GM18519 (cell line): ENCODE data around the gene ZDHHC12.
"Not testable (repeated sequence)": the region's sequence is repeated elsewhere in the genome, so short reads cannot be mapped to it uniquely, and the experiment has no call there.

Source experiments
- ATAC-seq: cut with Tn5 transposase; IDR thresholded peaks from one replicate; pipeline ENCODE4 v1.9.1; 2021; ENCODE audit warnings: mild to moderate bottlenecking, moderate library complexity; ENCODE audit not compliant: unreplicated experiment, low FRiP score

Gene ZDHHC12

DNA sequence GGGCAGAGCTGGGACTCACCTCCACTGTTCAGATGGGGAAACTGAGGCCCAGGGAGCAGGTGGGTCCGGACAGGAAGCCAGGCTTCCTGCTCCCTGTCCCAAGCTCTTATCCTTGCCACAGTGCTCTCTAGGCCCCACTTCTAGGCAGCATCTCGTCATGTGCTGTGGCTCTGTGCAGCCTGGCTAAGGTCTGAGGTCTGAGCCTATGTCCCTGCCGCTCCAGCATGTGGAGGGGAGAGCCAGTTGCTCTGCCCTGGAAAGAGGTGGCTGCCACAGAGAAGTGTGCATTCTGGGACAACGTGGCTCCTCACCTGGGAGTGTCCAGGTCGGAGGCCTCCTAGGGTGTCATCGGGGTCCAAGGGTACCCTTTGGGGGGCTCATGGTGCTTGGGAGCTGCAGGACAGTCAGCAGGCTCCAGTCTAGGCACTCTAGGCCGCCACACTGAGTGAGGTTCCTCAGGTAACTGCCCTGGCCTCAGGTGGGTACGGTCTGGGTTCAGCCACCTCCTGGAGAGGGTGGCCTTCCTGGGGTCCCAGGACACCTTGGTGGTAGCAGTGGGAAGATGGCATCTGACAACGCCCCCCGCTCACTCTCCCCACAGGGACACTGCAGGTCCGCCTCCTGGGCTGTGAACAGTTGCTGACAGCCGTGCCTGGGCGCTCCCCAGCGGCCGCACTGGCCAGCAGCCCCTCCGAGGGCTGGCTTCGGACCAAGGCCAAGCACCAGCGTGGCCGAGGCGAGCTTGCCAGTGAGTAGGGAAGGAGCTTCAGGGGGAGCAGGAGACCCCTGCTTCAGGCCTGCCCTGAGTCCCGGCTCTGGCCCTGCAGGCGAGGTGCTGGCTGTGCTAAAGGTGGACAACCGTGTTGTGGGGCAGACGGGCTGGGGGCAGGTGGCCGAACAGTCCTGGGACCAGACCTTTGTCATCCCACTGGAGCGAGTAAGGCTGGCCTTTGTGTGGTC is 11.2 kb downstream of the ZDHHC12 start:
- ATAC-seq: no peak

DNA sequence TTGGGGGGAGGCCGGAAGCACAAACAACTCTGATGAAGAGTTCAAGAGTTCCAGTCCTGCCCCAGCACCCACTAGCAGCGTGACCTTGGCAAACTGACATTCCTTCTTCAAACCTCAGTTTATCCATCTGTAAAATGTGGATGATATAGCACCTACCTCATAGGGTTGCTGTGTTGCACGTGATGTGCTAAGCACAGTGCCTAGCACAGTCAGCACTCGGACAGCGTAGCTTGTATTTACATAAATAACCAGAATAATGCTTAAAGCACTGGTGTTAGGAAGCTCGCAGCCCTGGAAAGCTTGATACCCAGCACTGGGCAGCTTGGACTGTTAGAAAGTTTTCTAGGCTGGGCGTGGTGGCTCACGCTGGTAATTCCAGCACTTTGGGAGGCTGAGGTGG is 16.5 kb downstream of the ZDHHC12 start:
- ATAC-seq: no peak

- no peak for ATAC-seq
These were observed 17.1 kb downstream of the ZDHHC12 start for GRCh38 chr9:128706671-128707381.

DNA sequence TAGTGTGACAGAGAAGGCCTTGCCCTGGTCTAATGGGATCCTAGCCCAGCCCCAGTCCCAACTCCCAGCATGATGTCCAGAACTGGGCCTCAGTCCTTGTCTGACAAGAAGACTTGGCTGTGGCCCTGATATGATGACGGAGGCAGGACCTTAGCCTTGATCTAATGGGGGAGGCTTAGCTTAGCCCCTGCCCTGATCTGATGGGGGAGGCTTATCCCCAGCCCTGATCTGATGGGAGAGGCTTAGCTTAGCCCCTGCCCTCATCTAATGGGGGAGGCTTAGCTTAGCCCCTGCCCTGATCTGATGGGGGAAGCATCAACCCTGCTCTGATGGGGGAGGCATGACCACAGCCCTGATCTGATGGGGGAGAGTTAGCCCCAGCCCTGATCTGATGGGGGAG is 17.9 kb downstream of the ZDHHC12 start:
- ATAC-seq: no peak

- ATAC-seq: no peak
These were observed 18.6 kb downstream of the ZDHHC12 start for GRCh38 chr9:128705051-128705965.

GRCh38 chr9:128704356-128704670 is 19.6 kb downstream of the ZDHHC12 start:
- ATAC-seq: no peak

GRCh38 chr9:128703616-128704355 is 20.1 kb downstream of the ZDHHC12 start:
- ATAC-seq: no peak

- ATAC-seq: peak; percentile 6
These were observed 20.8 kb downstream of the ZDHHC12 start for GRCh38 chr9:128702949-128703615.

- ATAC-seq: peak; percentile 43
These were observed 21.4 kb downstream of the ZDHHC12 start, which contains the start of gene PKN3 for GRCh38 chr9:128702445-128702948. Gene PKN3, plus strand, starts transcription at chr9:128702503. Its CDS starts 413 bp downstream, at chr9:128702916.

- no peak for ATAC-seq
These were observed 22.6 kb downstream of the ZDHHC12 start for GRCh38 chr9:128701227-128701854.

GRCh38 chr9:128699096-128699795 is 24.7 kb downstream of the ZDHHC12 start:
- ATAC-seq: not testable (repeated sequence)

DNA sequence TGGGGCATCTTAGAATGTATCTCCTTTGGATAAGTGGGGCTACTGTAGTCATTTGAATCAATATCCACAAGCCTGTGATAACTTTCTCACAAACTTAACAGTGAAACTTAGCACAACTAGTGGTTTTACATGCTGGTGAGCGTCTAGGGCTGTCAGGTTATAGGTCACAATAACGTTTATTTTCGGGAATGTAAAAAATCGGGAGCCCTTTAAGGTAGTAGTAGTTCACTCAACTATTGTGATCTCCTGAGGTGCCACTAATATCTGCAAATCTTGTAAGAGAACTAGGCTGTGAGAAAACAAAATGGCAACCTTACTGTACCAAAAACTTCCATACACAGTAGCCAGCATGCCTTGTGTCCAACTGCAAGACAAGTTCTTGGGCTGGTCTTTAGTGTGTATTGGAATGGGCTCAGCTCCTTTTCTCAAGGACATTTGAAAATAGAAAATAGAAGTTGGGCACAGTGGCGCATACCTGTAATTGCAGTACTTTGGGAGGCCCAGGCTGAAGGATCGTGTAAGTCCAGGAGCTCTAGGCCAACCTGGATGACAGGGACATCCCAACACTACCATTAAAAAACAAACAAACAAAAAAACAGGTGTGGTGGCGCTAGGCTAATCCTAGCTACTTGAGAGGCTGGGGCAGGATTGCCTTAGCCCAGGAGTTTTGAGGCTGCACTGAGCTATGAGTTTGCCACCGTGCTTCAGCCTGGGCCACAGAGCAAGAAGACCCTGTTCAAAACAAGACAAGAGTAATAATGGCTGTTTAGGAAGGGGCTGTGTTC is 26.8 kb downstream of the ZDHHC12 start:
- no peak for ATAC-seq

GRCh38 chr9:128694344-128694743 is 29.6 kb downstream of the ZDHHC12 start:
- ATAC-seq: no peak

GRCh38 chr9:128693738-128694137 is 30.2 kb downstream of the ZDHHC12 start:
- not testable (repeated sequence) for ATAC-seq

DNA sequence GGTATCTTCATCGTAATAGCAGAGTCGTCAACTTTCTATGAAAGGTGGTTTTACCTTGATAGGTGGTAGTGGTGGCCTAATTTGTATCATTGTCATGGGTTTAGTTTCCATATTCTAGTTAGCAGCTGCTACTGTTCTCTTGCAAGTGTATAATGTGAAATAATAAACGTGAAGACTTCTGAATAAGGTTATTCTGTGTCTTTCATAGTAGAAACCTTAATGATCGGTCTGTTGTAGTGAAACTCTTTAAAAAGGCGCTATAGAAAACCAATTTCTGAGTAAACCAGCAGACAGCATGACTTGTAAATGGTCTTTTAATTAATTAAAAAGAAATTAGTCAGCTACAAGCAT is 33.3 kb downstream of the ZDHHC12 start:
- no peak for ATAC-seq

GRCh38 chr9:128689820-128690683 is 33.9 kb downstream of the ZDHHC12 start:
- ATAC-seq: no peak
